ENCODE data around the gene A3GALT2.

The A3GALT2 gene

GRCh38 chr1:33331444-33332356 lies 10.8 kb upstream of the A3GALT2 start:
- DNase-seq (ENCODE audit: low spot score), result no peak

- DNase-seq (ENCODE audit: low spot score), result no peak
Observed at GRCh38 chr1:33330906-33331305, 10.0 kb upstream of the A3GALT2 start.

- DNase-seq (ENCODE audit: low spot score), result no peak
Observed at GRCh38 chr1:33330361-33330890, 9.5 kb upstream of the A3GALT2 start.

- no peak for DNase-seq (ENCODE audit: low spot score)
Observed at GRCh38 chr1:33329600-33330305, 8.9 kb upstream of the A3GALT2 start.

GRCh38 chr1:33328817-33329216 lies 7.9 kb upstream of the A3GALT2 start:
- no peak for DNase-seq (ENCODE audit: low spot score)

GRCh38 chr1:33327587-33328325 lies 6.9 kb upstream of the A3GALT2 start:
- no peak for DNase-seq (ENCODE audit: low spot score)

- no peak for DNase-seq (ENCODE audit: low spot score)
Observed at GRCh38 chr1:33326785-33327184, 5.9 kb upstream of the A3GALT2 start.

- no peak for DNase-seq (ENCODE audit: low spot score)
Observed at GRCh38 chr1:33324677-33325575, 4.0 kb upstream of the A3GALT2 start.

- no peak for DNase-seq (ENCODE audit: low spot score)
Observed at GRCh38 chr1:33323663-33324477, 3.0 kb upstream of the A3GALT2 start.

- DNase-seq (ENCODE audit: low spot score), result no peak
Observed at GRCh38 chr1:33322870-33323585, 2.1 kb upstream of the A3GALT2 start.

- DNase-seq (ENCODE audit: low spot score), result no peak
Observed at GRCh38 chr1:33322109-33322508, 1.2 kb upstream of the A3GALT2 start.

- DNase-seq (ENCODE audit: low spot score), result no peak
Observed at GRCh38 chr1:33321178-33321577, 280 bp upstream of the A3GALT2 start.

- DNase-seq (ENCODE audit: low spot score), result no peak
Observed at GRCh38 chr1:33319949-33320618, 814 bp downstream of the A3GALT2 start.

- DNase-seq (ENCODE audit: low spot score), result no peak
Observed at GRCh38 chr1:33319186-33319948, 1.5 kb downstream of the A3GALT2 start.

GRCh38 chr1:33317946-33318345 lies 3.0 kb downstream of the A3GALT2 start:
- DNase-seq (ENCODE audit: low spot score), result no peak

GRCh38 chr1:33317354-33317753 lies 3.5 kb downstream of the A3GALT2 start:
- DNase-seq (ENCODE audit: low spot score), result no peak

- no peak for DNase-seq (ENCODE audit: low spot score)
Observed at GRCh38 chr1:33316601-33317000, 4.3 kb downstream of the A3GALT2 start.

- DNase-seq (ENCODE audit: low spot score), result no peak
Observed at GRCh38 chr1:33314416-33314815, 6.5 kb downstream of the A3GALT2 start.

- no peak for DNase-seq (ENCODE audit: low spot score)
Observed at GRCh38 chr1:33312413-33312749, 8.5 kb downstream of the A3GALT2 start.
